SU-DHL-6 (cell line): ENCODE results near the gene ATP11A.

ENCODE experiments used
- EZH2phosphoT487 ChIP-seq: fragments of 200-600 bp; sonication (generic), shearing (Covaris generic); conservative IDR thresholded peaks from 2 replicates; pipeline ENCODE4 v1.6.1; 2018; ENCODE audit warnings: mild to moderate bottlenecking, antibody characterized with exemption, low read length, moderate library complexity, mixed read lengths
- TF ChIP-seq, protein P1 (sequence below): fragments of 200-600 bp; sonication (generic); IDR thresholded peaks from one replicate; pipeline ENCODE4 v1.5.1; 2017; ENCODE audit warnings: antibody characterized with exemption, mild to moderate bottlenecking, low read length, moderate library complexity; ENCODE audit not compliant: insufficient read depth, poor library complexity, severe bottlenecking

DNA sequence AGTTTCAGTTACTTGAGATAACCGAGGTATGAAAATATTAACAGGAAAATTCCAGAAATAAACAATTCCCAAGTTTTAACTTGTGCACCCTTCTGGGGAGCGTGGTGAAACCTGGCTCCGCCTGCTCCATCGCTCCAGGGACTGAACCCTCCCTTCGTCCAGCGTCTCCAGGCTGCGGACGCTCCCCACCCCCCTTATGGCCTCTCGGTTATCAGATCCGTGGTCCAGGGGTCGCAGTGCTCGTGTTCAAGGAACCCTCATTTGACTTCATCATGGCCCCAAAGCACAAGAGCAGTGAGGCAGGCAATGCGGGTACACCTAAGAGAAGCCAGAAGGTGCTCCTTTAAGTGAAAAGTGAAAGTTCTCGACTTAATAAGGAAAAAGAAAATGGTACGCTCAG is 71.1 kb downstream of the ATP11A start:
- TF ChIP-seq, protein P1, sequence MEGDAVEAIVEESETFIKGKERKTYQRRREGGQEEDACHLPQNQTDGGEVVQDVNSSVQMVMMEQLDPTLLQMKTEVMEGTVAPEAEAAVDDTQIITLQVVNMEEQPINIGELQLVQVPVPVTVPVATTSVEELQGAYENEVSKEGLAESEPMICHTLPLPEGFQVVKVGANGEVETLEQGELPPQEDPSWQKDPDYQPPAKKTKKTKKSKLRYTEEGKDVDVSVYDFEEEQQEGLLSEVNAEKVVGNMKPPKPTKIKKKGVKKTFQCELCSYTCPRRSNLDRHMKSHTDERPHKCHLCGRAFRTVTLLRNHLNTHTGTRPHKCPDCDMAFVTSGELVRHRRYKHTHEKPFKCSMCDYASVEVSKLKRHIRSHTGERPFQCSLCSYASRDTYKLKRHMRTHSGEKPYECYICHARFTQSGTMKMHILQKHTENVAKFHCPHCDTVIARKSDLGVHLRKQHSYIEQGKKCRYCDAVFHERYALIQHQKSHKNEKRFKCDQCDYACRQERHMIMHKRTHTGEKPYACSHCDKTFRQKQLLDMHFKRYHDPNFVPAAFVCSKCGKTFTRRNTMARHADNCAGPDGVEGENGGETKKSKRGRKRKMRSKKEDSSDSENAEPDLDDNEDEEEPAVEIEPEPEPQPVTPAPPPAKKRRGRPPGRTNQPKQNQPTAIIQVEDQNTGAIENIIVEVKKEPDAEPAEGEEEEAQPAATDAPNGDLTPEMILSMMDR, result no peak
- TF ChIP-seq EZH2phosphoT487, result no peak
